Measurements from ENCODE around the gene PSMC3. TPM values are rescaled to one million over a fixed set of nuclear protein-coding genes. Genes with fewer than 3 reads are reported as not detected.

PSMC3 gene
- total and polyA plus RNA-seq, 10 donors, result 59.7 to 105 (median 71.7) TPM

DNA sequence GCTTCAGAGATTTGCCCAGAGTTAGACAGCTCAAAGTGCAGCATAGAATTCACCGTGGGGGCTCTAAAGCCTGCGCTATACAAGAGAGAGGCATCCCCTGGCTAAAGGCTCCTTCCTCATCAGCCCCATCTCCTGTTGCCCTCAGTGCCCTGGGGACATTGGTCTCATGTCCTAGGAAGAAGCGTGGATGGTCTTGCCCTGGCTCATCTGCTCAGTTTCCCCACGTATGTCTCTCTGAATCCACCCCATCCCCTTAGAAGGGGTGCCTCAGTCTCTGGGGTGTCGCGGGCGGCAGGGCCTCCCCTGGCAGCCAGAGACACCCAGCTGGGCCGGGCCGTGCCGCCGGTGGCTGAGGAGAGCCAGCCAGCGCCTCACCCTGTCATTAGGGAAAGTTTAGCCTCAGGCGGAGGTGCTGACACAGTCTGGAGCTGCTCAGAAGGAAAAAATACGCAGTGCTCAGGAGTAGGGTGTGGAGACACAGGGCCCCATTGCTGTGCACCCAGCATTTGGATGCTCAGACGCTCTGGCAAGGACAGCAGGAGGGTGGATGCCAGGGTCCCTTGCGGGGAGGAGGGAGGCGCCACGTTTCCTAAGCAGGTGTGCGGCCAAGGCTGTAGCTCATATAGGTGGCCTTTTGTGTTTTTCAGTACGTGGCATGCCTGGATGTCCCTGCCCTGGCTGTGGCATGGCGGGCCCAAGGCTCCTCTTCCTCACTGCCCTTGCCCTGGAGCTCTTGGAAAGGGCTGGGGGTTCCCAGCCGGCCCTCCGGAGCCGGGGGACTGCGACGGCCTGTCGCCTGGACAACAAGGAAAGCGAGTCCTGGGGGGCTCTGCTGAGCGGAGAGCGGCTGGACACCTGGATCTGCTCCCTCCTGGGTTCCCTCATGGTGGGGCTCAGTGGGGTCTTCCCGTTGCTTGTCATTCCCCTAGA is 16.5 kb downstream of the PSMC3 start:
- peaks cover 20 to 61% (median 44%) of the 10 kb centered on the region in 6 donors for H3K4me1 ChIP-seq
- 87 to 92% (median 91%) methylated on average over 4 to 31 of the region's 31 CpGs for whole genome bisulfite sequencing, 5 donors
- peaks cover 0 to 46% (median 20%) of the 10 kb centered on the region in 6 donors for H3K36me3 ChIP-seq
- peak; percentile 82 for DNase-seq
- TF ChIP-seq POLR2A (IDR thresholded peaks at IDR 0.05), result no peak
- TF ChIP-seq, protein P1, sequence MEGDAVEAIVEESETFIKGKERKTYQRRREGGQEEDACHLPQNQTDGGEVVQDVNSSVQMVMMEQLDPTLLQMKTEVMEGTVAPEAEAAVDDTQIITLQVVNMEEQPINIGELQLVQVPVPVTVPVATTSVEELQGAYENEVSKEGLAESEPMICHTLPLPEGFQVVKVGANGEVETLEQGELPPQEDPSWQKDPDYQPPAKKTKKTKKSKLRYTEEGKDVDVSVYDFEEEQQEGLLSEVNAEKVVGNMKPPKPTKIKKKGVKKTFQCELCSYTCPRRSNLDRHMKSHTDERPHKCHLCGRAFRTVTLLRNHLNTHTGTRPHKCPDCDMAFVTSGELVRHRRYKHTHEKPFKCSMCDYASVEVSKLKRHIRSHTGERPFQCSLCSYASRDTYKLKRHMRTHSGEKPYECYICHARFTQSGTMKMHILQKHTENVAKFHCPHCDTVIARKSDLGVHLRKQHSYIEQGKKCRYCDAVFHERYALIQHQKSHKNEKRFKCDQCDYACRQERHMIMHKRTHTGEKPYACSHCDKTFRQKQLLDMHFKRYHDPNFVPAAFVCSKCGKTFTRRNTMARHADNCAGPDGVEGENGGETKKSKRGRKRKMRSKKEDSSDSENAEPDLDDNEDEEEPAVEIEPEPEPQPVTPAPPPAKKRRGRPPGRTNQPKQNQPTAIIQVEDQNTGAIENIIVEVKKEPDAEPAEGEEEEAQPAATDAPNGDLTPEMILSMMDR (IDR thresholded peaks at IDR 0.05 in 8 of 11, conservative IDR thresholded peaks at IDR 0.05 in 3 of 11), result no peak
- TF ChIP-seq POLR2AphosphoS5 (IDR thresholded peaks at IDR 0.05), result no peak
- no peaks in the 10 kb centered on the region for H3K27me3 ChIP-seq (replicated peaks in 1 of 7)
- H3K4me3 ChIP-seq, result peak overlapping the region in 6 of 8 donors; percentile 54 to 84 (median 57)
- peak overlapping the region; percentile 64 to 96 (median 94) for H3K27ac ChIP-seq
- intact Hi-C loops (cut with DNase I; ENCODE audit: low total_unique reads), result no loop called here
- no peaks in the 10 kb centered on the region for H3K9me3 ChIP-seq

DNA sequence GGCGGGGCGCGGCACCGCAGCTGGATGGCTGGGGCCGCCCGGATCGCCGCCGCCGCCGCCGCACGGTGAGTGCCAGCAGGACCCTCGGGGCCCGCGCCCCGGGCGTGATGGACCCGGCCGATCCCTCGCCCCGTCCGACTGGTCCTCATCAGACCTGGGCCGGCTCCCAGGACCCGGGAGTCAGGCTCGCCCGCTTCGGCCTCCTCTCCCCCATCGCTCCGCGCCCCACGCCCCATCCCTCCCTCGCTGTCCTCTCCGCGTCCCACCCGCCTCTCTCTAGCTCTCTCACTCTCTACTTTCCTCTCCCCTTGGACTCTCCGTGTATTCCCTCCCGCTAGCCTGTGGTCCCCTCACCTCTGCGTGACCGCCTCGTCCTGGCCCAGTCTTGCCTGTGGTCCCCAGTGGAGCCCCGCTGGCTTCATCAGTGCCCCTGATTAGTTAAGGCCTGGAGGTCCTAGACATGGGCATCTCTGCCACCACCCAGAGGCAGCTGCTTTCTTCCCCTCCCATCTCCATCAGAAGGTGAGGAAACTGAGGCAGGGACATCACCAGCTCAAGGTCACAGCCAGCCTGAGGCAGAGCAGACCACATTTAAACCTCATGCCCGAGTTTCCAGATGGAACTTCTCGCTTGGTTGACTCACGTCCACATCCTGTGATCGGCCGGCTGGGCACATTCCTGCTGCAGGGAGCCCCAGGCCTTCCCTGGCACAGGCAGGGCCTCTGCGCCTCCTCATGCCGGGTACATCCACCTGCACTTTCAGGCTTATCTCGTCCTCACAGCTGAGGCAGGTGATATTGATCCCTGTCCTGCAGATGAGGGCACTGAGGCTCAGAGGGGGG is 17.4 kb downstream of the PSMC3 start:
- 9 to 15% (median 10%) methylated on average over 33 to 50 of the region's 50 CpGs for WGBS, 5 donors
- Histone ChIP-seq H3K36me3 (peaks cover 0 to 37% (median 11%) of the 10 kb centered on the region in 6 donors), H3K9me3 (no peaks in the 10 kb centered on the region), H3K4me3 (peak overlapping the region; percentile 48 to 84 (median 55)), H3K27ac (peak overlapping the region; percentile 64 to 96 (median 94)), H3K27me3 (replicated peaks in 1 of 7) (no peaks in the 10 kb centered on the region), H3K4me1 (peaks cover 20 to 63% (median 44%) of the 10 kb centered on the region in 6 donors)
- intact Hi-C loops (cut with DNase I; ENCODE audit: low total_unique reads), result no loop called here
- DNase-seq, result peak; percentile 96
- TF ChIP-seq POLR2A (IDR thresholded peaks at IDR 0.05), result no peak
- TF ChIP-seq, protein P1 (IDR thresholded peaks at IDR 0.05 in 8 of 11, conservative IDR thresholded peaks at IDR 0.05 in 3 of 11), result no peak
- TF ChIP-seq POLR2AphosphoS5 (IDR thresholded peaks at IDR 0.05), result no peak

DNA sequence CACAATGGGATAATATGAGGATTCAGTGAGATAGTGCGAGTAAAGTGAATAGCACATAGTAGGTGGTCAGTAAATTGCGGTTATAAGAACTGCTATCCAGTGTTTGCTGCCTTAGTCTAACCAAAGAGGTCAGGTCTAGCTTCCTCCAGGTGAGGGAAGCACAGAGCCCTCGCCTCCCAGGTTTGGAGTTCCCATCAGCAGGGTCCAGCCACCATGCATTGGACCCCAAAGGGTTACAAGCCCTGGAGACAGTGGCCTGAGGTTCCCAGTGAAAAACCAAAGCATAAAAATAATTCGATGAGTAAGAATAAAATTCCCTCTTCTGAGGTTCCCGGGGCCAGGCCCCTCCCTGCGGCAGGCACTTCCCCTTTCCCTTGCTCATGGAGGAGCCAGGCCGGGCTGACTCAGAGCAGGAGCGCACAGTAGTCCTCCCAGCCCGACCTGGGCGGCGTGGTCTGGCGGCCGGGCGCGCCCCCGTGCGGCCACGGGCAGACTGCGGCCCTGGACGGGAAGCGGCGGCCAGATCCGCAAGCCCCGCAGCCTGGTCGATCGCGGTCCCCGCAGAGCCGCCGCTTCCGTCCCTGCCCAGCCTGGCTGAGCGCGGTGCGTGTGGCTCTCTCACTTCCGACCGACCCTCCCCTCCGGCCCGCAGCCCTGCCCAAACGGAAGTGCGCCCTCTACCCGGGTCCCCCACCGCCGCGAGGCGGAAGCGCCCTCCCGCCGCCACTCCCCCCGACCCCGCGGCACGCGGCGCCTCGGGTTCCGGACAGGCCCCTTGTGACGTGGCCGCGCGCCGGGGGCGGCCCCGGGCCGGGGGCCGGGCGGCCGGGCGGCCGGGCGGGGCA is 18.3 kb downstream of the PSMC3 start, which contains the start of gene SLC39A13:
TSS of gene SLC39A13 (plus strand) at position 845 of the 845 bp plus-strand sequence. CDS start 1,505 bp downstream, outside the sequence.
- H3K27ac ChIP-seq, result peak within 1 kb of the TSS; percentile 88 to 96 (median 94)
- H3K27me3 ChIP-seq (replicated peaks in 1 of 7), result no peaks in the 10 kb centered on the region
- peaks cover 20 to 72% (median 47%) of the 10 kb centered on the region in 6 donors for H3K4me1 ChIP-seq
- 1 to 10% (median 2%) methylated on average over 7 to 70 of the region's 70 CpGs for WGBS, 5 donors
- TF ChIP-seq, protein P1 (IDR thresholded peaks at IDR 0.05 in 8 of 11, conservative IDR thresholded peaks at IDR 0.05 in 3 of 11), result peak; percentile 88 to 99 (median 95)
- TF ChIP-seq POLR2AphosphoS5 (IDR thresholded peaks at IDR 0.05) (peak; percentile 95), POLR2A (IDR thresholded peaks at IDR 0.05) (peak; percentile 29 to 68 (median 56))
- DNase-seq, result peak; percentile 99
- H3K36me3 ChIP-seq, result peaks cover 0 to 28% (median 3%) of the 10 kb centered on the region in 6 donors
- intact Hi-C loops (cut with DNase I; ENCODE audit: low total_unique reads), result no loop called here
- no peaks in the 10 kb centered on the region for H3K9me3 ChIP-seq
- H3K4me3 ChIP-seq, result peak within 1 kb of the TSS; percentile 48 to 84 (median 55)

Measured in spleen (tissue), 11 donors.